Astrocyte of the spinal cord (primary cell): ENCODE measurements around the gene DHCR24.
A peak's percentile ranks its signal among the peaks of the same experiment; 100 is the strongest.
"Not testable (repeated sequence)": the region's sequence is repeated elsewhere in the genome, so short reads cannot be mapped to it uniquely, and the experiment has no call there.

Experiments
- DNase-seq: peaks from one replicate; pipeline ENCODE4 v3.0.0; 2011; ENCODE audit warnings: low read depth, low spot score
- H3K4me3 ChIP-seq: 2 replicates; pipeline ENCODE4 v1.5.1; 2011; ENCODE audit warnings: low read depth, mild to moderate bottlenecking, low read length, moderate library complexity
- in situ Hi-C: cut with HindIII; loops from 2 replicates; pipeline ENCODE4 v1.10.0; 2017; ENCODE audit warnings: low sequenced_read_pairs
- TF ChIP-seq, protein P1 (sequence below): IDR thresholded peaks from 2 replicates; pipeline ENCODE4 v1.5.1; 2012; ENCODE audit warnings: low read depth, mild to moderate bottlenecking, low read length, inconsistent platforms

Gene DHCR24

DNA sequence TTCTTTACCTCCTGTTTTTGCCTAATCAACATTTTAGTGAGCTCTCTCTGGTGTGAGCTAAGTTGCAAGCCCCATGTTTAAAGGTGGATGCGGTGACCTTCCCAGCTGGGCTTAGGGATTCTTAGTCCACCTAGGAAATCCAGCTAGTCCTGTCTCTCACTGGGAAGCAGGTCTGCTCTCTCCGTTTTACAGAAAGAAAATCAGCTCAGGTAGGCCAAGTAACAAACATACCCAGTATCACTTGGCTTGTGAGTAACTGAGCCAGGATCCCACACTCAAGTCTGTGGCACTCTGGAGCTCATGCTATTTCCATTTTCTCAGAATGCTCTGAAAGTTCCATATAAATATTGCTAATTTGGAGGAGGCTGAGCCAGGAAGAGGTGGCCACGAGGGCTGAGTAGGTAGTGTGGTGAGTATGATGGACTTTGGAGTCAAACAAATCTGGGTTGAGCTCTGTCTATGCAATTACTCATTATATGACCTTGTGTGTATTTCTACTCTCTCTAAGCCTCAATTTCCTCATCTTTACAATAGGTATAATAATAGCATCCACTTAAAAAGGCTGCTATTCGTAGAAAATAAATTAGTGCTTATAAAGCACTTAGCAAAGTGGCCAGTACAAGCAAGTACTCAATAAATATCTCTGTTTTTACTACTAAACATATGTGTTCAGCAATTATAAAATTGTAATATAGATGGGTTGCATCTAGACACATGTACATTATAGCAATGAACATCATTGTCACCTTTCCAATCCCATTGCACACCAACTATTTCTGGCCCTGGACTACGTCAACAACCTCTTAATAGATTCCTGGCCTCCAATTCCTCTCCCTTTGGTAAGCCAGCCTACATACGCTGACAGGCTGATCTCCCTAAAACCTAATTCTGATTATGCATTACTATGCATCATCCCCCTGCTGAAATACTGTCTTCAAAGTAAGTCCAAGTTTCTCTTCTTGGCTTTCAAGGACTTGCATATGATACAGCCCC lies 32.7 kb upstream of the DHCR24 start:
- in situ Hi-C loops: no loop called here

DNA sequence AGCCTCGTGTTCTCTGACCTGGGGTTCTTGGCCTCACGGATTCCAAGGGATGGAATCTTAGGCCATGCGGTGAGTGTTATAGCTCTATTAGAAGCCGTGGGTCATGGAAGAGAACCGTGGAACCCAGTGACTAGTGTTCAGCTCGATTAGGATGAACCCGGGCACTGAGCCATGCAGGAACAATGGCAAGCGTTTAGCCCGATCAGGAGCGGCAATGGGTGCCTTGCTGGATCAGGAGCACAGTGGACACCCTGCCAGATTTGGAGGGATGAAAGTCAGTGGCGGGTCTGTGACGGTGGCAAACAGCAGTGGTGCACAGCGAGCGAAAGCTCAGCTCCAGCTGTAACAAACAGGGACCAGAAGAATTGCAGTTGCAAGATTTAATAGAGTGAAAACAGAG lies 24.1 kb upstream of the DHCR24 start:
- H3K4me3 ChIP-seq, in situ Hi-C loops, DNase-seq: not testable (repeated sequence)

More for the DNA sequence above, 32.7 kb upstream of the DHCR24 start:
- no peak overlapping the region for H3K4me3 ChIP-seq
- TF ChIP-seq, protein P1, sequence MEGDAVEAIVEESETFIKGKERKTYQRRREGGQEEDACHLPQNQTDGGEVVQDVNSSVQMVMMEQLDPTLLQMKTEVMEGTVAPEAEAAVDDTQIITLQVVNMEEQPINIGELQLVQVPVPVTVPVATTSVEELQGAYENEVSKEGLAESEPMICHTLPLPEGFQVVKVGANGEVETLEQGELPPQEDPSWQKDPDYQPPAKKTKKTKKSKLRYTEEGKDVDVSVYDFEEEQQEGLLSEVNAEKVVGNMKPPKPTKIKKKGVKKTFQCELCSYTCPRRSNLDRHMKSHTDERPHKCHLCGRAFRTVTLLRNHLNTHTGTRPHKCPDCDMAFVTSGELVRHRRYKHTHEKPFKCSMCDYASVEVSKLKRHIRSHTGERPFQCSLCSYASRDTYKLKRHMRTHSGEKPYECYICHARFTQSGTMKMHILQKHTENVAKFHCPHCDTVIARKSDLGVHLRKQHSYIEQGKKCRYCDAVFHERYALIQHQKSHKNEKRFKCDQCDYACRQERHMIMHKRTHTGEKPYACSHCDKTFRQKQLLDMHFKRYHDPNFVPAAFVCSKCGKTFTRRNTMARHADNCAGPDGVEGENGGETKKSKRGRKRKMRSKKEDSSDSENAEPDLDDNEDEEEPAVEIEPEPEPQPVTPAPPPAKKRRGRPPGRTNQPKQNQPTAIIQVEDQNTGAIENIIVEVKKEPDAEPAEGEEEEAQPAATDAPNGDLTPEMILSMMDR: no peak
- no peak for DNase-seq

DNA sequence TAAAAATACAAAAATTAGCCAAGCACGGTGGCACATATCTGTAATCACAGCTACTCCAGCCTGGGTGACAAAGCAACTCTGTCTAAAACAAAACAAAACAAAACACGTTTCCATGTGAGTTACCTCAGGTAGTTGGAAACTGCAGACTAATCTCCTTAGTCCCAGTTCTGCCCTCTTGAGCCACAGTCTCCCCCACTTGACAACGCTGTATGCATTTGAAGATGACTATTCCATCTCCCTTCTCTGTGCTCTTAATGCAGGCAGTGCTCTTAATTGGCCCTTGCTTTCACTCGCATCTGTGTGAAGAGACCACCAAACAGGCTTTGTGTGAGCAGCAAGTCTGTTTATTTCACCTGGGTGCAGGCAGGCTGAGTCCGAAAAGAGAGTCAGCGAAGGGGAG lies 19.6 kb upstream of the DHCR24 start:
- no peak overlapping the region for H3K4me3 ChIP-seq
- DNase-seq: no peak
- in situ Hi-C loops: no loop called here
- TF ChIP-seq, protein P1: no peak

DNA sequence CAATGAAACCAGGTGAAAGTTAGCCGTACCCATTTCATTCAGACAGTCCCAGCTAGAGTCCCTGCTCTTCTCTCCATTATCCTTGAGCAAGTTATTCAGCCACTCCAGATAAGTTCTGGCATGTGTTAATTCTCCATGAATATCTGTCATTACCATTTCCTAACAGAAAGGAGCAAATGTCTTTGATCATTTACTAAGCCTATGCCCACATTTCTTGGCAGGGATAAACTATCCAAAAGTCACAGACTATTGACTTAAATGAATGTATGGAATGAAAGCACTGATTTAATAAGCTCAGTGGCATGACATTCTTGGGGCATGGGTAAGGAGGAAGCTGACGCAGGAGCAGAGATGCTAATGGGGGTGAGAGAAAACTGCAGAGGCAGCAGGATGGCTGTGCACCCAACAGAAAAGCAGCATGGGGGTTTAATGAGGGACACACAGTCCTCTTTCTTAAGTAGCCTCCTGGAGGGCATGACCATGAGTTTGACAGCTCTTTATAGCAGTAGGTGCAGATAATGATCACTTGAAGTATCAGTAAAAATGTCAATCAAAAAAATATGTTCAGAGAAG lies 17.6 kb upstream of the DHCR24 start:
- peak; percentile 68 for DNase-seq
- H3K4me3 ChIP-seq: no peak overlapping the region
- TF ChIP-seq, protein P1: no peak
- in situ Hi-C loops: no loop called here

DNA sequence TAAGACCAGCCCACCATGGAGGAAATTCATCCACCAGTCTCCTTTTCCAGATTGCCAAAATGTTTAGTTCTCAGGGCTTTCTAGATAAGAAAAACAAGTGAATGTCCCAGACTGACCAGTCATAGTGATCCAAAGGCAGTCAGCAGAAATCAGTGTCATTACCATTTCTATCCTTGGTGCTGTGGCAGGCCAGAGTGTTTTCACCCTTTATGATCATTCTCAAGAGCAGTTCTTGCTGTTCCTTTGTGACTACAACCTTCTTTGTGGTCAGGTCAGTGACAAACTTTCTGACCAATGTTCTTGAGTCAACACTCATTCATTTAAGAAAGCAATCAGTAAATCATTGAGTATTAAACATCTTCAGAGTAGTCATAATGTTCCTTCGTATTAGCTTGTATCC lies 7.3 kb upstream of the DHCR24 start:
- DNase-seq: no peak
- TF ChIP-seq, protein P1: no peak
- H3K4me3 ChIP-seq: no peak overlapping the region
- in situ Hi-C loops: no loop called here

DNA sequence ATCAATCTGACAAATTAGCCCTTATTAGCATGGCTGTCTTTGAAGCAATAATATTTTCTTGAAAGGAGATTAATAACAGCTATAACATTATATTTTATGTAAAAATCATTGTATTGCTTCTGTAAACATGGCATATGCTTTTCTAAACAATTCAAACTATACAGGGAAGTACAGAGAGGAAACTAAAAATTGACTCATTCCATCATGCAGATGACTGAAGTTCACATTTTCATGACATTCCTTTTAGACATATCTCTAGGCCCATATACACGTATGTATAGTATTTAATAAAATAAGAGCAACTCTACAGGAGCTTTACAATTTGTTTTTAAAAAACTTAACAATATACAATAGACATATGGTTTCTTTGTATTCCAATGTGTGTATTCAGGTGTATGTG lies 5.6 kb upstream of the DHCR24 start:
- in situ Hi-C loops: no loop called here
- no peak overlapping the region for H3K4me3 ChIP-seq
- TF ChIP-seq, protein P1: no peak
- DNase-seq: no peak
